ENCODE results near the gene TTR. TPM values are rescaled to one million over a fixed set of nuclear protein-coding genes. Genes with fewer than 3 reads are reported as not detected.

TTR gene
- total RNA-seq, 1 experiment from 2014 or later, result not detected

GRCh38 chr18:31637445-31637844, 45.8 kb downstream of the TTR start:
- no peaks in the 10 kb centered on the region for H3K9me2 ChIP-seq (replicated peaks; ENCODE audit: low read length)
- DNase-seq, result no peak
- H3F3A ChIP-seq (ENCODE audit: low read length, unreplicated experiment), result no peaks in the 10 kb centered on the region
- H3K36me3 ChIP-seq (ENCODE audit: low read depth, low read length), result no peaks in the 10 kb centered on the region
- ChIA-PET POLR2A (ENCODE audit: unreplicated experiment) (no interaction called here), CTCF (interaction anchor here (0.6 kb wide), 1 partner anchor 73 kb away, joined by 5 read pairs; no protein-coding TSS in a partner anchor)
- no peak overlapping the region for H3K4me2 ChIP-seq (ENCODE audit: low read length)
- 0 out of 2 replicates have a peak, but pooled peaks cover 2% of the 10 kb centered on the region for H3K4me1 ChIP-seq (ENCODE audit: insufficient read depth, low read length)
- TF ChIP-seq EZH2 (IDR thresholded peaks at IDR 0.05; ENCODE audit: low read length, unreplicated experiment) (no peak), EZH2phosphoT487 (IDR thresholded peaks at IDR 0.05; ENCODE audit: borderline replicate concordance, low read length) (no peak), CTCF (conservative IDR thresholded peaks at IDR 0.05; ENCODE audit: low read depth, low read length) (no peak)
- no peak overlapping the region for H3K27ac ChIP-seq (ENCODE audit: low read length)
- no peaks in the 10 kb centered on the region for H3K27me3 ChIP-seq (ENCODE audit: low read length)
- no peaks in the 10 kb centered on the region for H4K20me1 ChIP-seq (ENCODE audit: low read length)
- ATAC-seq, result no peak
- no peaks in the 10 kb centered on the region for H3K9me3 ChIP-seq (ENCODE audit: low read length)
- H3K79me2 ChIP-seq (ENCODE audit: low read length), result no peaks in the 10 kb centered on the region
- H2AFZ ChIP-seq (ENCODE audit: low read length), result no peak overlapping the region
- intact Hi-C loops (cut with micrococcal nuclease), result no loop called here
- H3K9ac ChIP-seq (ENCODE audit: low read length), result no peak overlapping the region
- H3K4me3 ChIP-seq (ENCODE audit: low read length), result no peak overlapping the region
- BruUV-seq (replicated peaks), result no TSS peak

- Histone ChIP-seq H3K4me3 (ENCODE audit: low read length) (no peak overlapping the region), H3K4me1 (ENCODE audit: insufficient read depth, low read length) (peaks cover 46% of the 10 kb centered on the region), H4K20me1 (ENCODE audit: low read length) (no peaks in the 10 kb centered on the region), H3K9ac (ENCODE audit: low read length) (no peak overlapping the region), H3K9me3 (ENCODE audit: low read length) (no peaks in the 10 kb centered on the region), H3K79me2 (ENCODE audit: low read length) (no peaks in the 10 kb centered on the region), H3K27ac (ENCODE audit: low read length) (no peak overlapping the region), H2AFZ (ENCODE audit: low read length) (no peak overlapping the region), H3F3A (ENCODE audit: low read length, unreplicated experiment) (no peaks in the 10 kb centered on the region), H3K4me2 (ENCODE audit: low read length) (no peak overlapping the region), H3K36me3 (ENCODE audit: low read depth, low read length) (no peaks in the 10 kb centered on the region), H3K27me3 (ENCODE audit: low read length) (no peaks in the 10 kb centered on the region), H3K9me2 (replicated peaks; ENCODE audit: low read length) (no peaks in the 10 kb centered on the region)
- intact Hi-C loops (cut with micrococcal nuclease), result no loop called here
- ChIA-PET CTCF (interaction anchor here (0.5 kb wide), 1 partner anchor 130 kb away, joined by 3 read pairs; no protein-coding TSS in a partner anchor), POLR2A (ENCODE audit: unreplicated experiment) (no interaction called here)
- TF ChIP-seq EZH2 (IDR thresholded peaks at IDR 0.05; ENCODE audit: low read length, unreplicated experiment), result no peak
- no peak for TF ChIP-seq EZH2phosphoT487 (IDR thresholded peaks at IDR 0.05; ENCODE audit: borderline replicate concordance, low read length)
- TF ChIP-seq CTCF (conservative IDR thresholded peaks at IDR 0.05; ENCODE audit: low read depth, low read length), result no peak
- no TSS peak for BruUV-seq (replicated peaks)
- ATAC-seq (peak; percentile 63), DNase-seq (peak; percentile 48)
These were observed 51.3 kb downstream of the TTR start for GRCh38 chr18:31643003-31643402.

GRCh38 chr18:31645411-31645810, 53.7 kb downstream of the TTR start:
- Histone ChIP-seq H3K79me2 (ENCODE audit: low read length) (no peaks in the 10 kb centered on the region), H3K9me2 (replicated peaks; ENCODE audit: low read length) (no peaks in the 10 kb centered on the region), H3K36me3 (ENCODE audit: low read depth, low read length) (no peaks in the 10 kb centered on the region), H3K9me3 (ENCODE audit: low read length) (no peaks in the 10 kb centered on the region), H3K9ac (ENCODE audit: low read length) (no peak overlapping the region), H3K27ac (ENCODE audit: low read length) (no peak overlapping the region), H3K4me1 (ENCODE audit: insufficient read depth, low read length) (peaks cover 67% of the 10 kb centered on the region), H3K4me3 (ENCODE audit: low read length) (no peak overlapping the region), H3K27me3 (ENCODE audit: low read length) (no peaks in the 10 kb centered on the region), H3K4me2 (ENCODE audit: low read length) (no peak overlapping the region), H2AFZ (ENCODE audit: low read length) (no peak overlapping the region), H4K20me1 (ENCODE audit: low read length) (no peaks in the 10 kb centered on the region), H3F3A (ENCODE audit: low read length, unreplicated experiment) (no peaks in the 10 kb centered on the region)
- CTCF ChIA-PET, result no interaction called here
- ATAC-seq, result no peak
- intact Hi-C loops (cut with micrococcal nuclease), result loop anchor here (5.0 kb wide), 2 partner anchors 37 to 77 kb away; partner anchors contain the start of gene B4GALT6
- POLR2A ChIA-PET (ENCODE audit: unreplicated experiment), result no interaction called here
- no TSS peak for BruUV-seq (replicated peaks)
- TF ChIP-seq EZH2 (IDR thresholded peaks at IDR 0.05; ENCODE audit: low read length, unreplicated experiment) (no peak), CTCF (conservative IDR thresholded peaks at IDR 0.05; ENCODE audit: low read depth, low read length) (no peak)
- no peak for DNase-seq
